A549 treated with DMSO at 1 μM for 4 hours (cell line): ENCODE results near the gene CATSPERB. TPM values are rescaled to one million over a fixed set of nuclear protein-coding genes. Genes with fewer than 3 reads are reported as not detected.

ENCODE experiments used
- total RNA-seq: library from RNA; stranded (reverse); fragments of 200-300 nt; extraction: Qiagen RNA extraction; gene quantifications from 5 replicates; pipeline ENCODE4 v1.2.3, GENCODE V29; 2022; ENCODE audit warnings: low read depth

The CATSPERB gene
- not detected in 5 replicates for total RNA-seq

GRCh38 chr14:91731986-91732385 is at the start of gene CATSPERB:
TSS of gene CATSPERB (minus strand) at chr14:91732086. CDS start at chr14:91729479, 2,607 bp downstream.

Other genes starting within 250 kb of the CATSPERB start
- 68.3 to 84.1 TPM (median 77.3 TPM) in 5 replicates for gene PPP4R3A, start 221.8 kb downstream of the CATSPERB start, total RNA-seq
- 0.57 to 1.1 TPM (median 0.66 TPM) in 5 replicates for gene TC2N, start 135.4 kb upstream of the CATSPERB start, total RNA-seq
- gene FBLN5, start 215.6 kb upstream of the CATSPERB start, total RNA-seq = 2.0 to 2.7 TPM (median 2.4 TPM) in 5 replicates